ENCODE data around the gene NANOS3. TPM values are rescaled to one million over a fixed set of nuclear protein-coding genes. Genes with fewer than 3 reads are reported as not detected.
"Not testable (repeated sequence)": the region's sequence is repeated elsewhere in the genome, so short reads cannot be mapped to it uniquely, and the experiment has no call there.

Gene NANOS3
- total and polyA plus RNA-seq, 9 donors = 0.30 to 2.4 (median 1.1) TPM; not detected in 4

GRCh38 chr19:13918726-13919411 lies 41.9 kb downstream of the NANOS3 start:
- Histone ChIP-seq H3K36me3 (no peaks in the 10 kb centered on the region), H3K27me3 (no peaks in the 10 kb centered on the region), H3K4me3 (no peak overlapping the region), H3K4me1 (ENCODE audit: insufficient read depth) (no peaks in the 10 kb centered on the region), H3K27ac (no peak overlapping the region), H3K9me3 (no peaks in the 10 kb centered on the region)
- 82 to 86% (median 85%) methylated on average over 20 to 34 of the region's 34 CpGs for WGBS, 3 donors
- intact Hi-C loops (cut with DNase I) = no loop called here
- TF ChIP-seq CTCF (IDR thresholded peaks at IDR 0.05) = no peak
- TF ChIP-seq EP300 (IDR thresholded peaks at IDR 0.05) = no peak
- no peak for TF ChIP-seq POLR2A (IDR thresholded peaks at IDR 0.05)
- no peak for DNase-seq

GRCh38 chr19:13920524-13920923 lies 43.6 kb downstream of the NANOS3 start:
- Histone ChIP-seq H3K27ac (no peak overlapping the region), H3K27me3 (no peaks in the 10 kb centered on the region), H3K36me3 (no peaks in the 10 kb centered on the region), H3K4me1 (ENCODE audit: insufficient read depth) (no peaks in the 10 kb centered on the region), H3K9me3 (no peaks in the 10 kb centered on the region), H3K4me3 (no peak overlapping the region)
- intact Hi-C loops (cut with DNase I) = no loop called here
- no peak for DNase-seq
- 96 to 97% (median 96%) methylated on average over 9 to 11 of the region's 11 CpGs for WGBS, 3 donors
- TF ChIP-seq POLR2A (IDR thresholded peaks at IDR 0.05) = no peak
- no peak for TF ChIP-seq EP300 (IDR thresholded peaks at IDR 0.05)
- TF ChIP-seq CTCF (IDR thresholded peaks at IDR 0.05) = no peak

GRCh38 chr19:13920940-13921747 lies 44.2 kb downstream of the NANOS3 start:
- DNase-seq = no peak
- Histone ChIP-seq H3K4me3 (no peak overlapping the region), H3K36me3 (no peaks in the 10 kb centered on the region), H3K4me1 (ENCODE audit: insufficient read depth) (no peaks in the 10 kb centered on the region), H3K9me3 (no peaks in the 10 kb centered on the region), H3K27me3 (no peaks in the 10 kb centered on the region), H3K27ac (no peak overlapping the region)
- intact Hi-C loops (cut with DNase I) = no loop called here
- WGBS, 3 donors = 74 to 84% (median 84%) methylated on average over 2 of the region's 2 CpGs
- TF ChIP-seq EP300 (IDR thresholded peaks at IDR 0.05) = no peak
- TF ChIP-seq POLR2A (IDR thresholded peaks at IDR 0.05) = no peak
- TF ChIP-seq CTCF (IDR thresholded peaks at IDR 0.05) = no peak

- H3K27me3 ChIP-seq; H3K4me3 ChIP-seq; H3K36me3 ChIP-seq; H3K4me1 ChIP-seq (ENCODE audit: insufficient read depth); DNase-seq; H3K27ac ChIP-seq; intact Hi-C loops (cut with DNase I); H3K9me3 ChIP-seq: not testable (repeated sequence)
- 94 to 97% (median 96%) methylated on average over 6 of the region's 6 CpGs for WGBS, 3 donors
Observed at GRCh38 chr19:13922118-13922517, 45.2 kb downstream of the NANOS3 start.

Measured in ovary (tissue), 9 donors.